ENCODE results near the gene CBLN1.

CBLN1 gene

GRCh38 chr16:49277766-49278566, 3.7 kb downstream of the CBLN1 start:
- Histone ChIP-seq H2BK12ac (ENCODE audit: low read length) (no peak overlapping the region), H3K4me2 (ENCODE audit: low read length) (no peak overlapping the region), H3K79me2 (ENCODE audit: control insufficient read depth, insufficient read depth, low read length, poor library complexity) (no peaks in the 10 kb centered on the region), H3K9ac (ENCODE audit: low read length) (no peak overlapping the region), H2BK5ac (ENCODE audit: low read depth, low read length, poor library complexity) (no peak overlapping the region), H3K4ac (ENCODE audit: low read depth, low read length) (no peak overlapping the region), H3K27me3 (ENCODE audit: insufficient read depth, low read length) (peaks cover 86% of the 10 kb centered on the region), H4K12ac (ENCODE audit: low read depth, low read length) (no peak overlapping the region), H3K18ac (ENCODE audit: low read length) (no peak overlapping the region), H2BK120ac (ENCODE audit: insufficient read depth, low read length, poor library complexity) (no peak overlapping the region), H3K79me1 (ENCODE audit: low read length) (no peaks in the 10 kb centered on the region), H4K8ac (ENCODE audit: low read depth, low read length) (no peak overlapping the region), H2AK5ac (ENCODE audit: low read length) (no peak overlapping the region), H3K4me3 (ENCODE audit: low read depth, low read length) (no peak overlapping the region), H3K23ac (ENCODE audit: low read length) (no peak overlapping the region), H3K27ac (ENCODE audit: low read depth, low read length) (no peak overlapping the region), H3K4me1 (ENCODE audit: control insufficient read depth in 1 of 2, insufficient read depth in 2 of 2, low read length in 2 of 2) (peaks cover 6 to 13% of the 10 kb centered on the region in 2 experiments), H3K9me3 (ENCODE audit: insufficient read depth, low read depth, low read length) (peaks cover 14% of the 10 kb centered on the region), H4K91ac (ENCODE audit: low read depth, low read length) (no peak overlapping the region), H2AFZ (ENCODE audit: insufficient read depth, low read length, poor library complexity) (no peak overlapping the region), H3K14ac (ENCODE audit: low read length) (no peak overlapping the region), H3K36me3 (ENCODE audit: control insufficient read depth in 1 of 2, insufficient read depth in 2 of 2, low read length in 2 of 2) (no peaks in the 10 kb centered on the region)
- DNase-seq = no peak
- WGBS (ENCODE audit: extremely low coverage, insufficient coverage, insufficient read length) = no CpG with 5 or more reads among the region's 49 CpGs

- Histone ChIP-seq H3K4me2 (ENCODE audit: low read length) (no peak overlapping the region), H3K27me3 (ENCODE audit: insufficient read depth, low read length) (peaks cover 81% of the 10 kb centered on the region), H3K4ac (ENCODE audit: low read depth, low read length) (no peak overlapping the region), H2BK120ac (ENCODE audit: insufficient read depth, low read length, poor library complexity) (no peak overlapping the region), H2AK5ac (ENCODE audit: low read length) (no peak overlapping the region), H3K9ac (ENCODE audit: low read length) (no peak overlapping the region), H3K36me3 (ENCODE audit: control insufficient read depth in 1 of 2, insufficient read depth in 2 of 2, low read length in 2 of 2) (no peaks in the 10 kb centered on the region), H4K8ac (ENCODE audit: low read depth, low read length) (no peak overlapping the region), H3K23ac (ENCODE audit: low read length) (no peak overlapping the region), H3K14ac (ENCODE audit: low read length) (no peak overlapping the region), H3K79me2 (ENCODE audit: control insufficient read depth, insufficient read depth, low read length, poor library complexity) (no peaks in the 10 kb centered on the region), H4K91ac (ENCODE audit: low read depth, low read length) (no peak overlapping the region), H2BK12ac (ENCODE audit: low read length) (no peak overlapping the region), H2AFZ (ENCODE audit: insufficient read depth, low read length, poor library complexity) (no peak overlapping the region), H3K79me1 (ENCODE audit: low read length) (no peaks in the 10 kb centered on the region), H3K18ac (ENCODE audit: low read length) (no peak overlapping the region), H4K12ac (ENCODE audit: low read depth, low read length) (no peak overlapping the region), H3K4me1 (ENCODE audit: control insufficient read depth in 1 of 2, insufficient read depth in 2 of 2, low read length in 2 of 2) (peaks cover 0 to 7% of the 10 kb centered on the region in 2 experiments), H3K4me3 (ENCODE audit: low read depth, low read length) (no peak overlapping the region), H2BK5ac (ENCODE audit: low read depth, low read length, poor library complexity) (no peak overlapping the region), H3K27ac (ENCODE audit: low read depth, low read length) (no peak overlapping the region), H3K9me3 (ENCODE audit: insufficient read depth, low read depth, low read length) (peaks cover 15% of the 10 kb centered on the region)
- no peak for DNase-seq
- no CpG with 5 or more reads among the region's 18 CpGs for WGBS (ENCODE audit: extremely low coverage, insufficient coverage, insufficient read length)
Measured at GRCh38 chr16:49277386-49277742, 4.3 kb downstream of the CBLN1 start.

GRCh38 chr16:49276646-49277385, 4.8 kb downstream of the CBLN1 start:
- Histone ChIP-seq H2AK5ac (ENCODE audit: low read length) (no peak overlapping the region), H3K79me1 (ENCODE audit: low read length) (no peaks in the 10 kb centered on the region), H4K91ac (ENCODE audit: low read depth, low read length) (no peak overlapping the region), H3K79me2 (ENCODE audit: control insufficient read depth, insufficient read depth, low read length, poor library complexity) (no peaks in the 10 kb centered on the region), H3K4me3 (ENCODE audit: low read depth, low read length) (no peak overlapping the region), H3K18ac (ENCODE audit: low read length) (no peak overlapping the region), H3K36me3 (ENCODE audit: control insufficient read depth in 1 of 2, insufficient read depth in 2 of 2, low read length in 2 of 2) (no peaks in the 10 kb centered on the region), H4K12ac (ENCODE audit: low read depth, low read length) (no peak overlapping the region), H2AFZ (ENCODE audit: insufficient read depth, low read length, poor library complexity) (no peak overlapping the region), H3K9me3 (ENCODE audit: insufficient read depth, low read depth, low read length) (peaks cover 15% of the 10 kb centered on the region), H3K4me2 (ENCODE audit: low read length) (no peak overlapping the region), H3K9ac (ENCODE audit: low read length) (no peak overlapping the region), H3K14ac (ENCODE audit: low read length) (no peak overlapping the region), H3K27ac (ENCODE audit: low read depth, low read length) (no peak overlapping the region), H3K23ac (ENCODE audit: low read length) (no peak overlapping the region), H2BK5ac (ENCODE audit: low read depth, low read length, poor library complexity) (no peak overlapping the region), H2BK12ac (ENCODE audit: low read length) (no peak overlapping the region), H3K27me3 (ENCODE audit: insufficient read depth, low read length) (peaks cover 81% of the 10 kb centered on the region), H2BK120ac (ENCODE audit: insufficient read depth, low read length, poor library complexity) (no peak overlapping the region), H4K8ac (ENCODE audit: low read depth, low read length) (no peak overlapping the region), H3K4me1 (ENCODE audit: control insufficient read depth in 1 of 2, insufficient read depth in 2 of 2, low read length in 2 of 2) (peaks cover 0 to 6% of the 10 kb centered on the region in 2 experiments), H3K4ac (ENCODE audit: low read depth, low read length) (no peak overlapping the region)
- no CpG with 5 or more reads among the region's 19 CpGs for WGBS (ENCODE audit: extremely low coverage, insufficient coverage, insufficient read length)
- DNase-seq = no peak

- Histone ChIP-seq H3K79me1 (ENCODE audit: low read length) (no peaks in the 10 kb centered on the region), H3K9me3 (ENCODE audit: insufficient read depth, low read depth, low read length) (peaks cover 11% of the 10 kb centered on the region), H3K14ac (ENCODE audit: low read length) (no peak overlapping the region), H3K27ac (ENCODE audit: low read depth, low read length) (no peak overlapping the region), H3K4me3 (ENCODE audit: low read depth, low read length) (no peak overlapping the region), H3K79me2 (ENCODE audit: control insufficient read depth, insufficient read depth, low read length, poor library complexity) (no peaks in the 10 kb centered on the region), H2AK5ac (ENCODE audit: low read length) (no peak overlapping the region), H4K8ac (ENCODE audit: low read depth, low read length) (no peak overlapping the region), H2BK120ac (ENCODE audit: insufficient read depth, low read length, poor library complexity) (no peak overlapping the region), H2BK12ac (ENCODE audit: low read length) (no peak overlapping the region), H3K4me1 (ENCODE audit: control insufficient read depth in 1 of 2, insufficient read depth in 2 of 2, low read length in 2 of 2) (no peaks in the 10 kb centered on the region), H3K27me3 (ENCODE audit: insufficient read depth, low read length) (peaks cover 73% of the 10 kb centered on the region), H2AFZ (ENCODE audit: insufficient read depth, low read length, poor library complexity) (no peak overlapping the region), H3K23ac (ENCODE audit: low read length) (no peak overlapping the region), H3K36me3 (ENCODE audit: control insufficient read depth in 1 of 2, insufficient read depth in 2 of 2, low read length in 2 of 2) (no peaks in the 10 kb centered on the region), H2BK5ac (ENCODE audit: low read depth, low read length, poor library complexity) (no peak overlapping the region), H3K4ac (ENCODE audit: low read depth, low read length) (no peak overlapping the region), H3K9ac (ENCODE audit: low read length) (no peak overlapping the region), H3K18ac (ENCODE audit: low read length) (no peak overlapping the region), H4K12ac (ENCODE audit: low read depth, low read length) (no peak overlapping the region), H4K91ac (ENCODE audit: low read depth, low read length) (no peak overlapping the region), H3K4me2 (ENCODE audit: low read length) (no peak overlapping the region)
- DNase-seq = no peak
- no CpG with 5 or more reads among the region's 5 CpGs for WGBS (ENCODE audit: extremely low coverage, insufficient coverage, insufficient read length)
Measured at GRCh38 chr16:49275870-49276269, 5.8 kb downstream of the CBLN1 start.
